TTC549 (cell line): ENCODE results near the gene KCNJ14.

Experiments used
- FAIRE-seq: peaks from 2 replicates; lab custom pipeline; 2012; peaks lifted over from hg19 to GRCh38; lab: Jason Lieb, UNC

The KCNJ14 gene

GRCh38 chr19:48445606-48446481 is 9.5 kb upstream of the KCNJ14 start, which contains the start of gene GRWD1:
GRWD1 (plus strand) TSS chr19:48445983; CDS start chr19:48446006, 23 bp downstream.
- peak; percentile 94 for FAIRE-seq

GRCh38 chr19:48446579-48446978 is 8.8 kb upstream of the KCNJ14 start:
- FAIRE-seq, result no peak

GRCh38 chr19:48448563-48448962 is 6.8 kb upstream of the KCNJ14 start:
- no peak for FAIRE-seq

GRCh38 chr19:48450441-48450840 is 4.9 kb upstream of the KCNJ14 start:
- FAIRE-seq, result no peak

- no peak for FAIRE-seq
These were observed 4.5 kb upstream of the KCNJ14 start for GRCh38 chr19:48450863-48451262.

- FAIRE-seq, result no peak
These were observed 3.8 kb upstream of the KCNJ14 start for GRCh38 chr19:48451624-48452023.

GRCh38 chr19:48452289-48453190 is 2.8 kb upstream of the KCNJ14 start:
- FAIRE-seq, result no peak

- FAIRE-seq, result no peak
These were observed 1.1 kb upstream of the KCNJ14 start for GRCh38 chr19:48454150-48454730.

GRCh38 chr19:48455908-48456562 is 661 bp downstream of the KCNJ14 start:
- no peak for FAIRE-seq

- no peak for FAIRE-seq
These were observed 1.5 kb downstream of the KCNJ14 start for GRCh38 chr19:48456864-48457263.

GRCh38 chr19:48458016-48458415 is 2.6 kb downstream of the KCNJ14 start:
- FAIRE-seq, result no peak

GRCh38 chr19:48461651-48461981 is 6.2 kb downstream of the KCNJ14 start:
- no peak for FAIRE-seq

GRCh38 chr19:48461982-48462655 is 6.7 kb downstream of the KCNJ14 start:
- FAIRE-seq, result no peak

- FAIRE-seq, result no peak
These were observed 9.8 kb downstream of the KCNJ14 start for GRCh38 chr19:48465215-48465614.

GRCh38 chr19:48466561-48467325 is 11.4 kb downstream of the KCNJ14 start:
- FAIRE-seq, result no peak

- FAIRE-seq, result peak; percentile 99
These were observed 13.5 kb downstream of the KCNJ14 start for GRCh38 chr19:48468772-48469288.

- no peak for FAIRE-seq
These were observed 14.0 kb downstream of the KCNJ14 start, which contains the start of gene CYTH2 for GRCh38 chr19:48469289-48469881. CYTH2 (plus strand) TSS chr19:48469369; CDS start chr19:48469508, 139 bp downstream.

GRCh38 chr19:48469934-48470680 is 14.7 kb downstream of the KCNJ14 start:
- FAIRE-seq, result no peak

- no peak for FAIRE-seq
These were observed 15.5 kb downstream of the KCNJ14 start for GRCh38 chr19:48470856-48471255.
